ENCODE measurements around the gene GDPD4. TPM values are rescaled to one million over a fixed set of nuclear protein-coding genes. Genes with fewer than 3 reads are reported as not detected.
A peak's percentile ranks its signal among the peaks of the same experiment; 100 is the strongest.

Gene GDPD4
- total RNA-seq, 1 experiment from 2014 or later: not detected

GRCh38 chr11:77199137-77199745 lies 102.2 kb downstream of the GDPD4 start:
- H3K27me3 ChIP-seq: no peaks in the 10 kb centered on the region
- H3K9me3 ChIP-seq (replicated peaks): no peaks in the 10 kb centered on the region
- no peaks in the 10 kb centered on the region for H3K36me3 ChIP-seq
- H3K4me3 ChIP-seq: no peak overlapping the region
- DNase-seq: no peak
- H3K4me1 ChIP-seq: peaks cover 6% of the 10 kb centered on the region; the same call in 1 of the 2 replicates
- H3K27ac ChIP-seq: no peak overlapping the region

- DNase-seq: peak; percentile 49 to 68
- no peaks in the 10 kb centered on the region for H3K9me3 ChIP-seq (replicated peaks)
- no peak overlapping the region for H3K4me3 ChIP-seq
- H3K27me3 ChIP-seq: no peaks in the 10 kb centered on the region
- no peaks in the 10 kb centered on the region for H3K36me3 ChIP-seq
- H3K27ac ChIP-seq: no peak overlapping the region
- peaks cover 6% of the 10 kb centered on the region; the same call in 1 of the 2 replicates for H3K4me1 ChIP-seq
These were observed 103.0 kb downstream of the GDPD4 start for GRCh38 chr11:77198440-77198849.

- no peaks in the 10 kb centered on the region for H3K27me3 ChIP-seq
- DNase-seq: no peak
- H3K36me3 ChIP-seq: no peaks in the 10 kb centered on the region
- H3K9me3 ChIP-seq (replicated peaks): no peaks in the 10 kb centered on the region
- peaks cover 6% of the 10 kb centered on the region; the same call in 1 of the 2 replicates for H3K4me1 ChIP-seq
- no peak overlapping the region for H3K4me3 ChIP-seq
- no peak overlapping the region for H3K27ac ChIP-seq
These were observed 103.7 kb downstream of the GDPD4 start for GRCh38 chr11:77197626-77198320.

GRCh38 chr11:77196961-77197360 lies 104.5 kb downstream of the GDPD4 start:
- H3K27ac ChIP-seq: no peak overlapping the region
- H3K4me3 ChIP-seq: no peak overlapping the region
- no peaks in the 10 kb centered on the region for H3K9me3 ChIP-seq (replicated peaks)
- peaks cover 6% of the 10 kb centered on the region; the same call in 1 of the 2 replicates for H3K4me1 ChIP-seq
- no peaks in the 10 kb centered on the region for H3K27me3 ChIP-seq
- no peaks in the 10 kb centered on the region for H3K36me3 ChIP-seq
- DNase-seq: no peak

- Histone ChIP-seq H3K4me3 (no peak overlapping the region), H3K4me1 (peaks cover 6% of the 10 kb centered on the region; the same call in 1 of the 2 replicates), H3K9me3 (replicated peaks) (no peaks in the 10 kb centered on the region), H3K36me3 (no peaks in the 10 kb centered on the region), H3K27me3 (no peaks in the 10 kb centered on the region), H3K27ac (no peak overlapping the region)
- DNase-seq: peak; percentile 54
These were observed 106.3 kb downstream of the GDPD4 start for GRCh38 chr11:77195071-77195755.

GRCh38 chr11:77193911-77194830 lies 107.3 kb downstream of the GDPD4 start:
- Histone ChIP-seq H3K27me3 (no peaks in the 10 kb centered on the region), H3K9me3 (replicated peaks) (no peaks in the 10 kb centered on the region), H3K4me3 (no peak overlapping the region), H3K27ac (no peak overlapping the region), H3K4me1 (peaks cover 9% of the 10 kb centered on the region; the same call in 1 of the 2 replicates), H3K36me3 (no peaks in the 10 kb centered on the region)
- no peak for DNase-seq

- Histone ChIP-seq H3K9me3 (replicated peaks) (no peaks in the 10 kb centered on the region), H3K27ac (no peak overlapping the region), H3K4me1 (peaks cover 13% of the 10 kb centered on the region; the same call in 1 of the 2 replicates), H3K36me3 (no peaks in the 10 kb centered on the region), H3K27me3 (no peaks in the 10 kb centered on the region), H3K4me3 (no peak overlapping the region)
- no peak for DNase-seq
These were observed 108.3 kb downstream of the GDPD4 start for GRCh38 chr11:77193167-77193566.

GRCh38 chr11:77191823-77192495 lies 109.5 kb downstream of the GDPD4 start:
- Histone ChIP-seq H3K36me3 (no peaks in the 10 kb centered on the region), H3K4me3 (no peak overlapping the region), H3K4me1 (peaks cover 13% of the 10 kb centered on the region; the same call in 1 of the 2 replicates), H3K9me3 (replicated peaks) (no peaks in the 10 kb centered on the region), H3K27ac (no peak overlapping the region), H3K27me3 (no peaks in the 10 kb centered on the region)
- peak in 1 of 2 experiments; percentile 19 for DNase-seq

- Histone ChIP-seq H3K27me3 (no peaks in the 10 kb centered on the region), H3K9me3 (replicated peaks) (no peaks in the 10 kb centered on the region), H3K27ac (no peak overlapping the region), H3K4me1 (peaks cover 13% of the 10 kb centered on the region; the same call in 1 of the 2 replicates), H3K4me3 (no peak overlapping the region), H3K36me3 (no peaks in the 10 kb centered on the region)
- no peak for DNase-seq
These were observed 110.1 kb downstream of the GDPD4 start for GRCh38 chr11:77191429-77191822.

- Histone ChIP-seq H3K4me3 (no peak overlapping the region), H3K27ac (no peak overlapping the region), H3K36me3 (no peaks in the 10 kb centered on the region), H3K4me1 (peaks cover 12% of the 10 kb centered on the region; the same call in 1 of the 2 replicates), H3K27me3 (no peaks in the 10 kb centered on the region), H3K9me3 (replicated peaks) (no peaks in the 10 kb centered on the region)
- no peak for DNase-seq
These were observed 111.0 kb downstream of the GDPD4 start for GRCh38 chr11:77190331-77191075.

- peaks cover 7% of the 10 kb centered on the region; the same call in 1 of the 2 replicates for H3K4me1 ChIP-seq
- H3K4me3 ChIP-seq: no peak overlapping the region; the same call in 1 of the 2 replicates
- no peaks in the 10 kb centered on the region for H3K9me3 ChIP-seq (replicated peaks)
- H3K36me3 ChIP-seq: no peaks in the 10 kb centered on the region
- DNase-seq: no peak
- H3K27me3 ChIP-seq: no peaks in the 10 kb centered on the region
- H3K27ac ChIP-seq: peak overlapping the region; percentile 19; the same call in 1 of the 2 replicates
These were observed 111.8 kb downstream of the GDPD4 start for GRCh38 chr11:77189588-77190210.

GRCh38 chr11:77188633-77189491 lies 112.6 kb downstream of the GDPD4 start:
- peak; percentile 38 to 43 for DNase-seq
- Histone ChIP-seq H3K36me3 (no peaks in the 10 kb centered on the region), H3K9me3 (replicated peaks) (no peaks in the 10 kb centered on the region), H3K4me1 (peaks cover 7% of the 10 kb centered on the region; the same call in 1 of the 2 replicates), H3K27ac (peak overlapping the region; percentile 19; the same call in 1 of the 2 replicates), H3K4me3 (peak overlapping the region; percentile 4; the same call in 1 of the 2 replicates), H3K27me3 (no peaks in the 10 kb centered on the region)
